Stimulated activated CD4-positive, alpha-beta T cell treated with anti-CD3 and anti-CD28 coated beads, Interleukin-2, amount 100 ng/mL, for 48 hours (primary cell): ENCODE measurements around the gene NHSL2.
"Not testable (repeated sequence)": the region's sequence is repeated elsewhere in the genome, so short reads cannot be mapped to it uniquely, and the experiment has no call there.

Experiments
- DNase-seq, 2 donors: peaks; one replicate each; pipeline ENCODE4 v3.0.0-alpha.2; 2020

NHSL2 gene

GRCh38 chrX:71927040-71927439, 16.4 kb downstream of the NHSL2 start:
- no peak for DNase-seq

- no peak for DNase-seq
These were observed 18.2 kb downstream of the NHSL2 start for GRCh38 chrX:71928856-71929255.

- DNase-seq: no peak
These were observed 19.7 kb downstream of the NHSL2 start for GRCh38 chrX:71930298-71930697.

GRCh38 chrX:71935476-71935875, 24.8 kb downstream of the NHSL2 start:
- DNase-seq: no peak

- no peak for DNase-seq
These were observed 26.0 kb downstream of the NHSL2 start for GRCh38 chrX:71936632-71937031.

- no peak for DNase-seq
These were observed 27.7 kb downstream of the NHSL2 start for GRCh38 chrX:71938371-71938770.

- no peak for DNase-seq
These were observed 30.5 kb downstream of the NHSL2 start for GRCh38 chrX:71941145-71941544.

- no peak for DNase-seq
These were observed 31.1 kb downstream of the NHSL2 start for GRCh38 chrX:71941776-71942175.

- no peak for DNase-seq
These were observed 33.7 kb downstream of the NHSL2 start for GRCh38 chrX:71944369-71944768.

GRCh38 chrX:71945237-71945805, 34.7 kb downstream of the NHSL2 start:
- DNase-seq: no peak

GRCh38 chrX:71949363-71949762, 38.7 kb downstream of the NHSL2 start:
- no peak for DNase-seq

GRCh38 chrX:71949844-71950445, 39.3 kb downstream of the NHSL2 start:
- DNase-seq: no peak

- no peak for DNase-seq
These were observed 42.7 kb downstream of the NHSL2 start for GRCh38 chrX:71953391-71953790.

- DNase-seq: no peak
These were observed 43.3 kb downstream of the NHSL2 start for GRCh38 chrX:71953946-71954345.

- no peak for DNase-seq
These were observed 43.8 kb downstream of the NHSL2 start for GRCh38 chrX:71954458-71954857.

- no peak for DNase-seq
These were observed 45.0 kb downstream of the NHSL2 start for GRCh38 chrX:71955530-71956120.

- no peak for DNase-seq
These were observed 47.6 kb downstream of the NHSL2 start for GRCh38 chrX:71958281-71958675.

GRCh38 chrX:71964184-71964583, 53.5 kb downstream of the NHSL2 start:
- DNase-seq: not testable (repeated sequence)

- DNase-seq: no peak
These were observed 64.3 kb downstream of the NHSL2 start for GRCh38 chrX:71974916-71975315.

GRCh38 chrX:71976753-71977152, 66.1 kb downstream of the NHSL2 start:
- no peak for DNase-seq

GRCh38 chrX:71978164-71978563, 67.5 kb downstream of the NHSL2 start:
- DNase-seq: no peak

- DNase-seq: no peak
These were observed 79.3 kb downstream of the NHSL2 start for GRCh38 chrX:71989768-71990426.

- DNase-seq: no peak
These were observed 79.9 kb downstream of the NHSL2 start for GRCh38 chrX:71990518-71990917.

GRCh38 chrX:71991164-71991563, 80.5 kb downstream of the NHSL2 start:
- no peak for DNase-seq
